HepG2 (cell line): ENCODE measurements around the gene SYP. TPM values are rescaled to one million over a fixed set of nuclear protein-coding genes. Genes with fewer than 3 reads are reported as not detected.

Source experiments
- ATAC-seq: fragments of 200-7000 bp; cut with Tn5 transposase; 3 replicates; pipeline ENCODE4 v1.9.1; 2020; ENCODE audit warnings: mild to moderate bottlenecking, moderate library complexity
- BruUV-seq: library from RNA; stranded (reverse); fragments of 400-500 nt; replicated peaks from 2 replicates; lab custom pipeline; 2021; lab: Mats Ljungman, UMichigan
- CTCF ChIA-PET: fragments of 300-600 bp; formaldehyde crosslinking; extraction: SDS; loops from one replicate; lab custom pipeline; 2021; ENCODE audit warnings: low total read pairs, inconsistent platforms, low intra/inter-chr PET ratio; lab: Yijun Ruan, JAX
- POLR2A ChIA-PET: fragments of 350-600 bp; sonication (Branson Sonifier 250); formaldehyde crosslinking; loops from one replicate; lab custom pipeline; 2020; ENCODE audit warnings: antibody characterized with exemption, inconsistent platforms; lab: Yijun Ruan, JAX
- DNase-seq: peaks from one replicate; pipeline ENCODE4 v3.0.0-alpha.2; 2015; ENCODE audit warnings: low spot score
- FAIRE-seq: peaks from 3 replicates; lab custom pipeline; 2011; peaks lifted over from hg19 to GRCh38; lab: Jason Lieb, UNC
- H2AFZ ChIP-seq: one replicate; pipeline ENCODE4 v1.6.1; 2011; ENCODE audit warnings: low read length, inconsistent platforms
- H3K27ac ChIP-seq: fragments of 300-600 bp; 3 replicates; pipeline ENCODE4 v1.8.0; 2011; ENCODE audit warnings: mixed run types, mild to moderate bottlenecking, mixed read lengths, low read length, inconsistent platforms; ENCODE audit not compliant: insufficient read depth; ENCODE audit errors: extremely low read length
- H3K27me3 ChIP-seq, 2 experiments: fragments of 200-600 bp in 1 of 2; 2 replicates in 1 of 2; 3 replicates in 1 of 2; pipeline versions ENCODE4 v1.6.0 to v1.8.0; 2011; ENCODE audit warnings: low read length in 2 of 2, mild to moderate bottlenecking in 2 of 2, moderate library complexity in 2 of 2, inconsistent platforms in 1 of 2; ENCODE audit not compliant: insufficient read depth in 2 of 2, control insufficient read depth in 1 of 2
- H3K36me3 ChIP-seq, 2 experiments: fragments of 200-600 bp in 1 of 2; replicated peaks in 1 of 2; 2 replicates in 1 of 2; 3 replicates in 1 of 2; pipeline versions ENCODE4 v1.5.1 to v1.8.0; 2011; ENCODE audit warnings: low read length in 2 of 2, inconsistent platforms in 1 of 2; ENCODE audit not compliant: insufficient read depth in 2 of 2, control insufficient read depth in 1 of 2
- H3K4me1 ChIP-seq: 2 replicates; pipeline ENCODE4 v1.5.1; 2012; ENCODE audit warnings: low read length, inconsistent platforms; ENCODE audit not compliant: insufficient read depth
- H3K4me2 ChIP-seq: 2 replicates; pipeline ENCODE4 v1.6.0; 2011; ENCODE audit warnings: low read depth, low read length, inconsistent platforms
- H3K4me3 ChIP-seq, 3 experiments: fragments of 200-600 bp in 1 of 3; sonication (generic), shearing (Covaris generic) in 1 of 3; replicated peaks in 1 of 3; 2 replicates each; pipeline ENCODE4 v1.5.1; 2011 to 2016; ENCODE audit warnings: low read length in 3 of 3, inconsistent platforms in 2 of 3, low read depth in 2 of 3, mild to moderate bottlenecking in 2 of 3, control low read depth in 1 of 3, mixed read lengths in 1 of 3; ENCODE audit not compliant: insufficient read depth in 1 of 3
- H3K79me2 ChIP-seq: one replicate; pipeline ENCODE4 v1.6.1; 2011; ENCODE audit warnings: low read length, inconsistent platforms; ENCODE audit not compliant: insufficient read depth
- H3K9ac ChIP-seq: 2 replicates; pipeline ENCODE4 v1.6.0; 2011; ENCODE audit warnings: mild to moderate bottlenecking, low read depth, low read length, inconsistent platforms; ENCODE audit not compliant: insufficient read depth
- H3K9me3 ChIP-seq: 2 replicates; pipeline ENCODE4 v1.5.1; 2012; ENCODE audit warnings: mild to moderate bottlenecking, low read length
- H4K20me1 ChIP-seq: 2 replicates; pipeline ENCODE4 v1.6.0; 2011; ENCODE audit warnings: inconsistent platforms, mild to moderate bottlenecking, low read length, moderate library complexity; ENCODE audit not compliant: insufficient read depth
- ATM ChIP-seq: fragments of 450-650 bp; IDR thresholded peaks from 2 replicates; pipeline ENCODE4 v1.7.1; 2017; ENCODE audit warnings: mild to moderate bottlenecking, borderline replicate concordance
- MAFK ChIP-seq, 2 experiments: IDR thresholded peaks in 1 of 2; conservative IDR thresholded peaks in 1 of 2; 2 replicates each; pipeline ENCODE4 v1.6.1; 2011; ENCODE audit warnings: improper control_type of control experiment in 2 of 2, low read length in 2 of 2
- NFIC ChIP-seq: IDR thresholded peaks from 2 replicates; pipeline ENCODE4 v1.6.1; 2012; ENCODE audit warnings: mild to moderate bottlenecking, low read length, inconsistent platforms
- NFKB2 ChIP-seq: sonication (generic); formaldehyde crosslinking; IDR thresholded peaks from 2 replicates; pipeline ENCODE4 v1.4.0; 2020; ENCODE audit warnings: missing genetic modification reagents, borderline replicate concordance
- PRDM10 ChIP-seq: sonication (generic); formaldehyde crosslinking; IDR thresholded peaks from 2 replicates; pipeline ENCODE4 v1.4.0; 2020; ENCODE audit warnings: low read depth, missing genetic modification reagents
- TEAD2 ChIP-seq: sonication (generic); formaldehyde crosslinking; IDR thresholded peaks from 2 replicates; pipeline ENCODE4 v1.9.0; 2021; ENCODE audit warnings: missing genetic modification reagents
- ZNF17 ChIP-seq: sonication (generic); formaldehyde crosslinking; IDR thresholded peaks from 2 replicates; pipeline ENCODE4 v1.5.0; 2020; ENCODE audit warnings: mild to moderate bottlenecking, missing genetic modification reagents
- ZNF446 ChIP-seq: sonication (generic); formaldehyde crosslinking; IDR thresholded peaks from 2 replicates; pipeline ENCODE4 v1.5.0; 2020; ENCODE audit warnings: mild to moderate bottlenecking, missing genetic modification reagents
- ZXDC ChIP-seq: sonication (generic); formaldehyde crosslinking; IDR thresholded peaks from 2 replicates; pipeline ENCODE4 v1.5.0; 2020; ENCODE audit warnings: mild to moderate bottlenecking, missing genetic modification reagents
- WGBS: methylation state at CpG from one replicate; pipeline ENCODE4 v1.1.6; 2017; ENCODE audit warnings: low lambda C conversion rate; 5-methylcytosine and 5-hydroxymethylcytosine counted together
- in situ Hi-C: cut with HindIII; loops from 2 replicates; pipeline ENCODE4 v1.10.0; 2017; ENCODE audit warnings: low pct_unique_long_range_greater_than_20kb; ENCODE audit not compliant: extremely low pct_ligation_motif_present
- intact Hi-C: fragments of 100-400 bp; cut with micrococcal nuclease; formaldehyde crosslinking; loops from one replicate; pipeline ENCODE4 v1.10.0; 2022; ENCODE audit not compliant: unreplicated experiment
- polyA plus RNA-seq, 8 experiments: library from polyadenylated mRNA; depleted of rRNA in 3 of 8; stranded (reverse) in 7 of 8; unstranded in 1 of 8; fragments of >200 nt; fragmentation: Illumina TruSeq in 4 of 8; extraction: Trizol in 4 of 8; gene quantifications; 2 replicates each; pipeline versions ENCODE4 v1.2.1 to v1.2.3, GENCODE V29; 2011 to 2016; ENCODE audit warnings: low read depth in 4 of 8, missing spikeins in 1 of 8, mixed read lengths in 1 of 8; ENCODE audit not compliant: insufficient read depth in 1 of 8
- total RNA-seq, 5 experiments: library from RNA; depleted of rRNA; stranded (reverse); fragments of >200 nt; fragmentation: Illumina TruSeq; extraction: Trizol; gene quantifications; 2 replicates each; pipeline ENCODE4 v1.2.3, GENCODE V29; 2016; ENCODE audit warnings: low read depth in 1 of 5
- TF ChIP-seq, protein P1 (sequence below), 2 experiments: sonication (generic) in 1 of 2; formaldehyde crosslinking in 1 of 2; IDR thresholded peaks; 2 replicates each; pipeline versions ENCODE4 v1.4.0 to v1.6.1; 2016 to 2020; ENCODE audit warnings: borderline replicate concordance in 1 of 2, low read depth in 1 of 2, mild to moderate bottlenecking in 1 of 2, missing genetic modification reagents in 1 of 2
- TF ChIP-seq, protein P2 (sequence below): sonication (generic); formaldehyde crosslinking; IDR thresholded peaks from 2 replicates; pipeline ENCODE4 v1.8.0; 2022; ENCODE audit warnings: mild to moderate bottlenecking, missing genetic modification reagents, moderate library complexity

Gene SYP
- total and polyA plus RNA-seq, 2 of the 13 experiments (the other 11 are each of a cell fraction or from before 2014, with no cell fraction given): 2.0 to 2.5 TPM

- no peak overlapping the region for H3K4me3 ChIP-seq
- no peaks in the 10 kb centered on the region for H3K4me1 ChIP-seq
- CTCF ChIA-PET: no interaction called here
- no peak overlapping the region for H3K9ac ChIP-seq
- no peak for ATAC-seq
- BruUV-seq: no TSS peak
- FAIRE-seq: no peak
- in situ Hi-C loops: no loop called here
- no peaks in the 10 kb centered on the region for H3K9me3 ChIP-seq
- no peaks in the 10 kb centered on the region for H3K79me2 ChIP-seq
- no peaks in the 10 kb centered on the region for H3K27me3 ChIP-seq
- POLR2A ChIA-PET: no interaction called here
- 71% methylated on average over 2 of the region's 10 CpGs for WGBS
- H3K4me2 ChIP-seq: no peak overlapping the region
- TF ChIP-seq NFIC (no peak), MAFK (conservative IDR thresholded peaks at IDR 0.05 in 1 of 2, IDR thresholded peaks at IDR 0.05 in 1 of 2; ENCODE audit: low read length in 2 of 2) (no peak), ZNF446 (CRISPR knock-in tag) (no peak), ZXDC (CRISPR knock-in tag) (no peak), TEAD2 (CRISPR knock-in tag) (no peak), PRDM10 (CRISPR knock-in tag) (no peak), ATM (no peak), ZNF17 (CRISPR knock-in tag) (no peak), NFKB2 (CRISPR knock-in tag) (no peak)
- TF ChIP-seq, protein P1, sequence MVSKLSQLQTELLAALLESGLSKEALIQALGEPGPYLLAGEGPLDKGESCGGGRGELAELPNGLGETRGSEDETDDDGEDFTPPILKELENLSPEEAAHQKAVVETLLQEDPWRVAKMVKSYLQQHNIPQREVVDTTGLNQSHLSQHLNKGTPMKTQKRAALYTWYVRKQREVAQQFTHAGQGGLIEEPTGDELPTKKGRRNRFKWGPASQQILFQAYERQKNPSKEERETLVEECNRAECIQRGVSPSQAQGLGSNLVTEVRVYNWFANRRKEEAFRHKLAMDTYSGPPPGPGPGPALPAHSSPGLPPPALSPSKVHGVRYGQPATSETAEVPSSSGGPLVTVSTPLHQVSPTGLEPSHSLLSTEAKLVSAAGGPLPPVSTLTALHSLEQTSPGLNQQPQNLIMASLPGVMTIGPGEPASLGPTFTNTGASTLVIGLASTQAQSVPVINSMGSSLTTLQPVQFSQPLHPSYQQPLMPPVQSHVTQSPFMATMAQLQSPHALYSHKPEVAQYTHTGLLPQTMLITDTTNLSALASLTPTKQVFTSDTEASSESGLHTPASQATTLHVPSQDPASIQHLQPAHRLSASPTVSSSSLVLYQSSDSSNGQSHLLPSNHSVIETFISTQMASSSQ (IDR thresholded peaks at IDR 0.05; ENCODE audit: low read depth): no peak
- TF ChIP-seq, protein P1 (CRISPR knock-in tag; IDR thresholded peaks at IDR 0.05; ENCODE audit: borderline replicate concordance): no peak
- TF ChIP-seq, protein P2, sequence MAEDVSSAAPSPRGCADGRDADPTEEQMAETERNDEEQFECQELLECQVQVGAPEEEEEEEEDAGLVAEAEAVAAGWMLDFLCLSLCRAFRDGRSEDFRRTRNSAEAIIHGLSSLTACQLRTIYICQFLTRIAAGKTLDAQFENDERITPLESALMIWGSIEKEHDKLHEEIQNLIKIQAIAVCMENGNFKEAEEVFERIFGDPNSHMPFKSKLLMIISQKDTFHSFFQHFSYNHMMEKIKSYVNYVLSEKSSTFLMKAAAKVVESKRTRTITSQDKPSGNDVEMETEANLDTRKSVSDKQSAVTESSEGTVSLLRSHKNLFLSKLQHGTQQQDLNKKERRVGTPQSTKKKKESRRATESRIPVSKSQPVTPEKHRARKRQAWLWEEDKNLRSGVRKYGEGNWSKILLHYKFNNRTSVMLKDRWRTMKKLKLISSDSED: no peak
- TF ChIP-seq, all 625 proteins: peak for 0
- Histone ChIP-seq H2AFZ (no peak overlapping the region), H3K36me3 (peaks cover 0 to 3% of the 10 kb centered on the region in 2 experiments; a peak in 1 of 5 replicates), H3K27ac (no peak overlapping the region), H4K20me1 (no peaks in the 10 kb centered on the region)
- intact Hi-C loops: no loop called here
- no peak for DNase-seq
Measured at GRCh38 chrX:49246541-49246940, 46.5 kb upstream of the SYP start.
